GM18907 (cell line): ENCODE data around the gene RWDD3.

ENCODE experiments used
- ATAC-seq: cut with Tn5 transposase; IDR thresholded peaks from one replicate; pipeline ENCODE4 v1.9.1; 2021; ENCODE audit warnings: mild to moderate bottlenecking, moderate library complexity; ENCODE audit not compliant: unreplicated experiment

RWDD3 gene

DNA sequence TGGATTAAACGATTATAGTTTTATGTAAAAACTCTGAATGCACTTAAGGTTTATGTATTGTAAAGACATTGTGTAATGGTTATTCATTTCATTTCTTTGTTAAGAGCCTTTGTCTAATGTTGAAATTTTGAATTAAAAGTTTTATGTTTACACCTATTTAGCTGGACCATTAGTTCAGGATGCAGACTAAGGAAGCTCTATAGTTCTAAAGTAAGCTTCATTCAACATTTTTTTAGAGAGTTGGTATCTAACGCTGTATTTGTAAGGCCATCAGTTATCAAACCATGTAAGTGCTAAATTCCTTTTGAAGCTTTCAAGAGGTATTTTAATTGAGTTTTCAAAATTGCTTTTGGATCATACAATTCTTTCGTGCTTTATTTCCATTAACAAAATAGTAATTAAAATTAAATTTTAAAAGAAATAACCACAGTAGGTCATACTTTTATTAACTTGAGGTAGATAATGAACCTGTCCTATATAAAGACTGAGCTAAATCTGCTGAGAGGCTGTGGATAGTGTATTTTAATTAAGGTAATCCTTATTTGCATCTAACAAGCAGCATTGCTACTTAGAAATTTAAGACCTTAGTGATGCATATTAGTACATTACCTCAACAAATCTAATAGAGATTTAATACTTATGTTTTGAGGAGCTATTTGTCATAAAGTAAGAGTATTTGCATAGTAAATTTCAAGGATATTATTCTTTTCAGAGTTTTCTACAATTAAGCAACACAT, 47.9 kb downstream of the RWDD3 start:
- ATAC-seq, result no peak

DNA sequence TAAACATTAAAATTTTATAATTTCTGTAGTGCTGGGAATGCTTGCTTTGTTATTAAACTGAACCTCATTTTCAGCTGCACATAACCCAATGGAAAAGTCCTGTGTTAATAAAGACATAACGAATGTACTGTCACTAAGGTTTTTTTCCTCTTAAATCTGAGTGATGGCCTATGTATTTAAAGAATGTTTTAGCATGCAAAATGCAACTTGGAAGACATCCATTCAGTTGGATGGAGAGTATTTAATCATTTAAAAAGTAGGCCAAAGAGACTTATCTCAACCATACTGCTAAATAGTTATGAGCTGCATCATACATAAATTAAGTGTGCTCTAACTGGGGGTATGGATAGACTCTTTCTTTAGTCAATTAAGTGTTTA, 48.5 kb downstream of the RWDD3 start:
- ATAC-seq, result no peak

DNA sequence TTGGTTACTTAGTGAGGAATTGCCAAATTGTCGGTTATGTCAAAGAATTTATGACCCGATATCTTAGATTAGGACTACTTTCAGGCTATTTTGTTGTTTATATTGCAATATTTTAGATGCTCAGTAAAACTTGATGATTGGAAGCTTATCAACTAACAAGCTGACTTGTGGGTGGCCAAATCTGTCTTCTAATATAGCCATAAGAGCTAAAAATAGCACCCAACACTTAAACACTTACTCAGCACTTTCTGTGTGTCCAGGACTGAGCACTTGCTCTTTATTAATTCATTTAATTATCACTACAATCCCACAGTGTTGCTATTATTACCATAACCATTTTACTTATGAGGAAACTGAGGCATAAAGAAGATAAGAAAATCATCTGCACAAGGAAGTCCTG, 50.4 kb downstream of the RWDD3 start:
- no peak for ATAC-seq

GRCh38 chr1:95286479-95286878, 52.5 kb downstream of the RWDD3 start:
- no peak for ATAC-seq

GRCh38 chr1:95287081-95287480, 53.1 kb downstream of the RWDD3 start:
- ATAC-seq, result no peak

- ATAC-seq, result no peak
These were observed 53.8 kb downstream of the RWDD3 start for GRCh38 chr1:95287825-95288224.
